Measurements from ENCODE around the gene CNKSR3. TPM values are rescaled to one million over a fixed set of nuclear protein-coding genes. Genes with fewer than 3 reads are reported as not detected.

CNKSR3 gene
- total and polyA plus RNA-seq, 12 donors, result 4.2 to 42.2 (median 24.1) TPM

GRCh38 chr6:154345811-154346210, 164.7 kb downstream of the CNKSR3 start:
- 96 to 97% methylated on average over 4 of the region's 4 CpGs for WGBS, 2 donors
- ATAC-seq (no peak), DNase-seq (no peak)
- Histone ChIP-seq H3K36me3 (no peaks in the 10 kb centered on the region), H3K27me3 (no peaks in the 10 kb centered on the region), H3K4me1 (peaks cover 0 to 14% (median 0%) of the 10 kb centered on the region in 9 donors), H3K27ac (no peak overlapping the region), H3K4me3 (no peak overlapping the region), H3K9me3 (peaks cover 0 to 7% (median 0%) of the 10 kb centered on the region in 11 donors)
- no peak for TF ChIP-seq CTCF (IDR thresholded peaks at IDR 0.05)
- intact Hi-C loops (cut with DNase I), result no loop called here

GRCh38 chr6:154343473-154344308, 166.8 kb downstream of the CNKSR3 start:
- peak overlapping the region in 1 of 10 donors; percentile 12 for H3K4me3 ChIP-seq
- intact Hi-C loops (cut with DNase I), result no loop called here

GRCh38 chr6:154341871-154342270, 168.6 kb downstream of the CNKSR3 start:
- WGBS, 2 donors, result 70 to 79% methylated on average over 5 of the region's 5 CpGs
- intact Hi-C loops (cut with DNase I), result no loop called here

More at GRCh38 chr6:154343473-154344308, 166.8 kb downstream of the CNKSR3 start:
- peak in 6 of 9 donors; percentile 26 to 37 (median 32) for TF ChIP-seq CTCF (IDR thresholded peaks at IDR 0.05)
- Histone ChIP-seq H3K9me3 (peaks cover 0 to 7% (median 0%) of the 10 kb centered on the region in 11 donors), H3K27me3 (no peaks in the 10 kb centered on the region), H3K4me1 (peaks cover 0 to 14% (median 0%) of the 10 kb centered on the region in 9 donors), H3K27ac (no peak overlapping the region), H3K36me3 (no peaks in the 10 kb centered on the region)
- 57 to 59% methylated on average over 16 of the region's 16 CpGs for WGBS, 2 donors
- ATAC-seq (peak; percentile 59 to 90 (median 78)), DNase-seq (peak in 1 of 2 donors; percentile 7)

GRCh38 chr6:154341336-154341735, 169.1 kb downstream of the CNKSR3 start:
- H3K27me3 ChIP-seq, result no peaks in the 10 kb centered on the region
- TF ChIP-seq CTCF (IDR thresholded peaks at IDR 0.05), result no peak
- H3K4me3 ChIP-seq, result no peak overlapping the region
- WGBS, 2 donors, result 54 to 60% methylated on average over 4 of the region's 4 CpGs
- H3K36me3 ChIP-seq, result no peaks in the 10 kb centered on the region
- intact Hi-C loops (cut with DNase I), result no loop called here
- peaks cover 0 to 4% (median 0%) of the 10 kb centered on the region in 11 donors for H3K9me3 ChIP-seq
- H3K4me1 ChIP-seq, result peaks cover 0 to 20% (median 0%) of the 10 kb centered on the region in 9 donors
- DNase-seq, result no peak
- no peak for ATAC-seq
- H3K27ac ChIP-seq, result no peak overlapping the region

More at GRCh38 chr6:154341871-154342270, 168.6 kb downstream of the CNKSR3 start:
- H3K9me3 ChIP-seq, result peaks cover 0 to 7% (median 0%) of the 10 kb centered on the region in 11 donors
- no peak overlapping the region for H3K4me3 ChIP-seq
- ATAC-seq (no peak), DNase-seq (no peak)
- peaks cover 0 to 20% (median 0%) of the 10 kb centered on the region in 9 donors for H3K4me1 ChIP-seq
- no peaks in the 10 kb centered on the region for H3K27me3 ChIP-seq
- no peak overlapping the region for H3K27ac ChIP-seq
- TF ChIP-seq CTCF (IDR thresholded peaks at IDR 0.05), result no peak
- H3K36me3 ChIP-seq, result no peaks in the 10 kb centered on the region

Other genes starting within 250 kb of the CNKSR3 start
- gene IPCEF1, start 153.9 kb downstream of the CNKSR3 start, total RNA-seq, result 1 to 10 TPM in 7 of 10 donors, under 1 TPM in 3; 0.60 to 5.0 (median 1.9) TPM
- gene IPCEF1, start 153.9 kb downstream of the CNKSR3 start, polyA plus RNA-seq, result under 1 TPM; 0.06 to 0.15 TPM
- 10 to 100 TPM; 43.0 to 96.1 (median 73.6) TPM for gene SCAF8, start 222.7 kb upstream of the CNKSR3 start, total RNA-seq
- gene SCAF8, start 222.7 kb upstream of the CNKSR3 start, polyA plus RNA-seq, result 10 to 100 TPM in 1 of 2 donors, 1 to 10 TPM in 1; 6.7 to 13.6 TPM

All from heart right ventricle (tissue), 16 donors.